ENCODE data around the gene GPLD1. TPM values are rescaled to one million over a fixed set of nuclear protein-coding genes. Genes with fewer than 3 reads are reported as not detected.

GPLD1 gene
- total and polyA plus RNA-seq, 9 of the 15 experiments (the other 6 are each of a cell fraction or from before 2014, with no cell fraction given), result 0.11 to 1.3 (median 0.82) TPM

DNA sequence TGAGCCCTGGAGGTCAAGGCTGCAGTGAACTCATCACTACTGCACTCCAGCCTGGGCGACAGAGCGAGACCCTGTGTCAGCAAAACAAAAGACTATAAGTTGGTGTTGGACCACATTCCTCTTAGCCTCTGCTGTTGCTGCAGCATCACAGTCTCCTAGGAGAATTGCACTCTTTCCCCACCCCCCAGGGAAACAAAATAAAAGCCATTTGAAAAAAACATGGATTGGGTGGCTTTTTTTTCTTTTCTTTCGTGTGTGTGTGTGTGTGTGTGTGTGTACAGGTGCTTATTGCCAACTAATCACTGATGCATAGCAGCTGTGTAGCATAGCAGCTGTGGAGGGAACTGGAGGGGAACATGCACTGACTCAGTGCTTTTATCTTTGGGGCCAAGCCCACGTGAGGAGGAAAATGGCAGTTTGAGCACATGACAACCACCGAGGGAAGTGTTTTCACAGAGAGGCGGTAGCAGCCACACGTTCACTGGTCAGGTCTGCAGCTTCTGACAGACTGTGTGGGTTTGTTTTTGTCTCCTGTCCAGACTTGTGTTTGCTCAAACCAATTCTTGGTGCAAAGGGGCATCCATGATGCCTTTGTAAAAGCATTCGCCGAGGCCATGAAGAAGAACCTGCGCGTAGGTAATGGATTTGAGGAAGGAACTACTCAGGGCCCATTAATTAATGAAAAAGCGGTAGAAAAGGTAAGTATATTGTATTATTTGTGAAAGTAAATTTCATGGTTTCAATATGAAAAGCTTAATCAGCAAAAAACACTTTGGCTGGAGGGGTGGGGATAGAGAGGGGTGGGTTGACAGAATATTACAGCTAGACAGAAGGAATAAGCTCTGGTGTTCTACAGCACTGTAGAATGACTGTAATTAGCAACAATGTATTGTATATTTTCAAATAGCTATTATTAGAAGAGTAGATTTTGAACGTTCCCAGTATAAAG, 33.1 kb upstream of the GPLD1 start (continued):
- TF ChIP-seq C11orf30 (IDR thresholded peaks at IDR 0.05; ENCODE audit: low read depth), result peak; percentile 84
- peak; percentile 65 for TF ChIP-seq CBFA2T3 (IDR thresholded peaks at IDR 0.05)
- TF ChIP-seq, protein P1, sequence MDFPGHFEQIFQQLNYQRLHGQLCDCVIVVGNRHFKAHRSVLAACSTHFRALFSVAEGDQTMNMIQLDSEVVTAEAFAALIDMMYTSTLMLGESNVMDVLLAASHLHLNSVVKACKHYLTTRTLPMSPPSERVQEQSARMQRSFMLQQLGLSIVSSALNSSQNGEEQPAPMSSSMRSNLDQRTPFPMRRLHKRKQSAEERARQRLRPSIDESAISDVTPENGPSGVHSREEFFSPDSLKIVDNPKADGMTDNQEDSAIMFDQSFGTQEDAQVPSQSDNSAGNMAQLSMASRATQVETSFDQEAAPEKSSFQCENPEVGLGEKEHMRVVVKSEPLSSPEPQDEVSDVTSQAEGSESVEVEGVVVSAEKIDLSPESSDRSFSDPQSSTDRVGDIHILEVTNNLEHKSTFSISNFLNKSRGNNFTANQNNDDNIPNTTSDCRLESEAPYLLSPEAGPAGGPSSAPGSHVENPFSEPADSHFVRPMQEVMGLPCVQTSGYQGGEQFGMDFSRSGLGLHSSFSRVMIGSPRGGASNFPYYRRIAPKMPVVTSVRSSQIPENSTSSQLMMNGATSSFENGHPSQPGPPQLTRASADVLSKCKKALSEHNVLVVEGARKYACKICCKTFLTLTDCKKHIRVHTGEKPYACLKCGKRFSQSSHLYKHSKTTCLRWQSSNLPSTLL (IDR thresholded peaks at IDR 0.05), result no peak
- peak; percentile 64 for TF ChIP-seq CBFA2T2 (conservative IDR thresholded peaks at IDR 0.05)
- TF ChIP-seq NR2C2 (CRISPR knock-in tag; IDR thresholded peaks at IDR 0.05), result no peak
- TF ChIP-seq NR2C2 (tag; IDR thresholded peaks at IDR 0.05), result no peak
- TF ChIP-seq NR3C1 (CRISPR knock-in tag; IDR thresholded peaks at IDR 0.05), result no peak
- TF ChIP-seq SMARCC2 (IDR thresholded peaks at IDR 0.05; ENCODE audit: low read depth), result no peak
- no peak for TF ChIP-seq BRD9 (IDR thresholded peaks at IDR 0.05; ENCODE audit: low read depth, partially characterized antibody)
- TF ChIP-seq, protein P2, sequence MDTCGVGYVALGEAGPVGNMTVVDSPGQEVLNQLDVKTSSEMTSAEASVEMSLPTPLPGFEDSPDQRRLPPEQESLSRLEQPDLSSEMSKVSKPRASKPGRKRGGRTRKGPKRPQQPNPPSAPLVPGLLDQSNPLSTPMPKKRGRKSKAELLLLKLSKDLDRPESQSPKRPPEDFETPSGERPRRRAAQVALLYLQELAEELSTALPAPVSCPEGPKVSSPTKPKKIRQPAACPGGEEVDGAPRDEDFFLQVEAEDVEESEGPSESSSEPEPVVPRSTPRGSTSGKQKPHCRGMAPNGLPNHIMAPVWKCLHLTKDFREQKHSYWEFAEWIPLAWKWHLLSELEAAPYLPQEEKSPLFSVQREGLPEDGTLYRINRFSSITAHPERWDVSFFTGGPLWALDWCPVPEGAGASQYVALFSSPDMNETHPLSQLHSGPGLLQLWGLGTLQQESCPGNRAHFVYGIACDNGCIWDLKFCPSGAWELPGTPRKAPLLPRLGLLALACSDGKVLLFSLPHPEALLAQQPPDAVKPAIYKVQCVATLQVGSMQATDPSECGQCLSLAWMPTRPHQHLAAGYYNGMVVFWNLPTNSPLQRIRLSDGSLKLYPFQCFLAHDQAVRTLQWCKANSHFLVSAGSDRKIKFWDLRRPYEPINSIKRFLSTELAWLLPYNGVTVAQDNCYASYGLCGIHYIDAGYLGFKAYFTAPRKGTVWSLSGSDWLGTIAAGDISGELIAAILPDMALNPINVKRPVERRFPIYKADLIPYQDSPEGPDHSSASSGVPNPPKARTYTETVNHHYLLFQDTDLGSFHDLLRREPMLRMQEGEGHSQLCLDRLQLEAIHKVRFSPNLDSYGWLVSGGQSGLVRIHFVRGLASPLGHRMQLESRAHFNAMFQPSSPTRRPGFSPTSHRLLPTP (IDR thresholded peaks at IDR 0.05; ENCODE audit: borderline replicate concordance, extremely low read depth, insufficient read length), result no peak
- no peak for TF ChIP-seq ZNF143 (CRISPR knock-in tag; IDR thresholded peaks at IDR 0.05)
- no peak for TF ChIP-seq SP1 (CRISPR knock-in tag; IDR thresholded peaks at IDR 0.05)
- no peak for TF ChIP-seq NR1H2 (CRISPR knock-in tag; IDR thresholded peaks at IDR 0.05)
- TF ChIP-seq, protein P3, sequence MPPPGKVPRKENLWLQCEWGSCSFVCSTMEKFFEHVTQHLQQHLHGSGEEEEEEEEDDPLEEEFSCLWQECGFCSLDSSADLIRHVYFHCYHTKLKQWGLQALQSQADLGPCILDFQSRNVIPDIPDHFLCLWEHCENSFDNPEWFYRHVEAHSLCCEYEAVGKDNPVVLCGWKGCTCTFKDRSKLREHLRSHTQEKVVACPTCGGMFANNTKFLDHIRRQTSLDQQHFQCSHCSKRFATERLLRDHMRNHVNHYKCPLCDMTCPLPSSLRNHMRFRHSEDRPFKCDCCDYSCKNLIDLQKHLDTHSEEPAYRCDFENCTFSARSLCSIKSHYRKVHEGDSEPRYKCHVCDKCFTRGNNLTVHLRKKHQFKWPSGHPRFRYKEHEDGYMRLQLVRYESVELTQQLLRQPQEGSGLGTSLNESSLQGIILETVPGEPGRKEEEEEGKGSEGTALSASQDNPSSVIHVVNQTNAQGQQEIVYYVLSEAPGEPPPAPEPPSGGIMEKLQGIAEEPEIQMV (tag; conservative IDR thresholded peaks at IDR 0.05; ENCODE audit: low read depth), result peak; percentile 42; the same call in 1 of the 2 replicates
- TF ChIP-seq, protein P4, sequence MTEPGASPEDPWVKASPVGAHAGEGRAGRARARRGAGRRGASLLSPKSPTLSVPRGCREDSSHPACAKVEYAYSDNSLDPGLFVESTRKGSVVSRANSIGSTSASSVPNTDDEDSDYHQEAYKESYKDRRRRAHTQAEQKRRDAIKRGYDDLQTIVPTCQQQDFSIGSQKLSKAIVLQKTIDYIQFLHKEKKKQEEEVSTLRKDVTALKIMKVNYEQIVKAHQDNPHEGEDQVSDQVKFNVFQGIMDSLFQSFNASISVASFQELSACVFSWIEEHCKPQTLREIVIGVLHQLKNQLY (CRISPR knock-in tag; conservative IDR thresholded peaks at IDR 0.05), result no peak
- TF ChIP-seq, protein P5, sequence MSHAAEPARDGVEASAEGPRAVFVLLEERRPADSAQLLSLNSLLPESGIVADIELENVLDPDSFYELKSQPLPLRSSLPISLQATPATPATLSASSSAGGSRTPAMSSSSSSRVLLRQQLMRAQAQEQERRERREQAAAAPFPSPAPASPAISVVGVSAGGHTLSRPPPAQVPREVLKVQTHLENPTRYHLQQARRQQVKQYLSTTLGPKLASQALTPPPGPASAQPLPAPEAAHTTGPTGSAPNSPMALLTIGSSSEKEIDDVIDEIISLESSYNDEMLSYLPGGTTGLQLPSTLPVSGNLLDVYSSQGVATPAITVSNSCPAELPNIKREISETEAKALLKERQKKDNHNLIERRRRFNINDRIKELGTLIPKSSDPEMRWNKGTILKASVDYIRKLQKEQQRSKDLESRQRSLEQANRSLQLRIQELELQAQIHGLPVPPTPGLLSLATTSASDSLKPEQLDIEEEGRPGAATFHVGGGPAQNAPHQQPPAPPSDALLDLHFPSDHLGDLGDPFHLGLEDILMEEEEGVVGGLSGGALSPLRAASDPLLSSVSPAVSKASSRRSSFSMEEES (CRISPR knock-in tag; IDR thresholded peaks at IDR 0.05), result peak; percentile 34
- TF ChIP-seq RFX5 (IDR thresholded peaks at IDR 0.05; ENCODE audit: low read depth, low read length), result no peak
- TF ChIP-seq ZBTB17 (CRISPR knock-in tag; IDR thresholded peaks at IDR 0.05), result peak; percentile 88
